NT2/D1 (cell line): ENCODE data around the gene EIF4A3.

Experiments
- SUZ12 ChIP-seq: IDR thresholded peaks from 2 replicates; pipeline ENCODE4 v1.6.1; 2011; ENCODE audit not compliant: insufficient read length, insufficient read depth; ENCODE audit errors: extremely low read depth
- YY1 ChIP-seq: IDR thresholded peaks from 2 replicates; pipeline ENCODE4 v1.6.1; 2011; ENCODE audit not compliant: insufficient read length, insufficient read depth
- ZNF274 ChIP-seq: IDR thresholded peaks from 2 replicates; pipeline ENCODE4 v1.6.1; 2011; ENCODE audit warnings: mild to moderate bottlenecking, low read depth, low read length

DNA sequence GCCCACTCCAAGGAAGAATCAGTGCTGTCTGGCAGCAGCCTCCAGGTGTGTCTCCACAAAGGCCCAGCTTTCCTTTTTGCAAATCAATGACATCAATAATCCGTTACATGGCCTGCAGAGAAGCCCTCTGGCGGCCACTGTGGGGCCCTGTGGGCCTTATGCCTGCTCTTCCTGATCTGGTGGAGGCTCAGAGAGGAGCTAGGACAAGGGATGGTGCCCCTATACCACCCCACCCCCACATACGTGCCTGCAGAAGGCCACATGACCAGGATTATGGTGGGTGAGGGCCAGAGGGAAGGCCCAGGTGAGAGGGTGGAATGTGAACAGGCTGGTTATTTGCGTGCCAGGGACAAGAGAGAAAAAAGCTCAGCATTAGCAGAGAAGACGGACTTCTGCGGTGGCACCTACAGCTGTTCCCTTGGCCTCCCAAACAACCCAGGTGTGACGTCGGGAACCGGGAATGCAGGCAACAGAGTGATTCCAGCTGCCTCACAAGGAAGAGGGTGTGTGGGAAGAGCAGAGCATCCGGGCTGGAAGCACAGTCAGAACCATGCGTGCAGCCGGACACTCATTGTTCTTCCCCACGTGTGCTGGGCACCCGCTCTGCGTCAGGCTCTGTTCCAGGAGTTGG, 22.5 kb downstream of the EIF4A3 start:
- no peak for TF ChIP-seq YY1
- no peak for TF ChIP-seq SUZ12
- TF ChIP-seq ZNF274: no peak
